ENCODE results near the gene SHISA6.

SHISA6 gene

DNA sequence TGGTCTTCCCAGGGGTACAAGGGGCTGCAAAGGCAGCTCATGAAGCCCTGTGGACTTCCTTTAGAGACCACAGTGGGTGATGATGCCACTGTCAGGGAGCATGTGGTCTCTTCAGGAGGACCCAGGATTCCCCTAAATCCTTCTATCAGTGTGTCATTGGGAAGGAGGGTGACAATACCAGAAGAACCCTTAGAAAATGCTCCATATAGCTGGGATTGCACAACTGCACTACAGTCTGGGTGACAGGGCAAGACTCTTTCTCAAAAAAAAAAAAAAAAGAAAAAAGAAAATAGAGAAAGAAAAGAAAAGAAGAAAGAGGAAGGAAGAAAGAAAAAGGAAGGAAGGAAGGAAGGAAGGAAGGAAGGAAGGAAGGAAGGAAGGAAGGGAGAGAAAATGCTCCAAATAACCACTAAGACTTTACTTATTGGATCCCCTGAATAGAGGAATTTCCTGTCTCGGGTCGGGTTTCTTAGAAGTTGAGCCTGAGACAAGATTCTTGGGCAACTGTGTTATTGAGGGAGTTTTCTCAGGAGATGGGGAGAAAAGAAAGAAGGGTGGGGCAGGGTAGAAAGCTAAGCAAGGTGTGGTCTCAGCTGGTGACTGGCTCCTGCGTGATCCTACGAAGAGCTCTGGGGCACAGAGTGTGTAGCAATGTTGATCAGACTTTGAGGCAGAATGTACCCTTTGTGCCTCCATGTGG is 274.1 kb downstream of the SHISA6 start:
- Histone ChIP-seq H3K36me3 (no peaks in the 10 kb centered on the region), H3K27me3 (no peaks in the 10 kb centered on the region), H3K27ac (no peak overlapping the region), H3K4me1 (no peaks in the 10 kb centered on the region), H3K4me3 (no peak overlapping the region), H3K9me3 (no peaks in the 10 kb centered on the region)
- intact Hi-C loops (cut with DNase I; ENCODE audit: low total_unique reads) = no loop called here
- no peak for DNase-seq
- TF ChIP-seq, protein P1, sequence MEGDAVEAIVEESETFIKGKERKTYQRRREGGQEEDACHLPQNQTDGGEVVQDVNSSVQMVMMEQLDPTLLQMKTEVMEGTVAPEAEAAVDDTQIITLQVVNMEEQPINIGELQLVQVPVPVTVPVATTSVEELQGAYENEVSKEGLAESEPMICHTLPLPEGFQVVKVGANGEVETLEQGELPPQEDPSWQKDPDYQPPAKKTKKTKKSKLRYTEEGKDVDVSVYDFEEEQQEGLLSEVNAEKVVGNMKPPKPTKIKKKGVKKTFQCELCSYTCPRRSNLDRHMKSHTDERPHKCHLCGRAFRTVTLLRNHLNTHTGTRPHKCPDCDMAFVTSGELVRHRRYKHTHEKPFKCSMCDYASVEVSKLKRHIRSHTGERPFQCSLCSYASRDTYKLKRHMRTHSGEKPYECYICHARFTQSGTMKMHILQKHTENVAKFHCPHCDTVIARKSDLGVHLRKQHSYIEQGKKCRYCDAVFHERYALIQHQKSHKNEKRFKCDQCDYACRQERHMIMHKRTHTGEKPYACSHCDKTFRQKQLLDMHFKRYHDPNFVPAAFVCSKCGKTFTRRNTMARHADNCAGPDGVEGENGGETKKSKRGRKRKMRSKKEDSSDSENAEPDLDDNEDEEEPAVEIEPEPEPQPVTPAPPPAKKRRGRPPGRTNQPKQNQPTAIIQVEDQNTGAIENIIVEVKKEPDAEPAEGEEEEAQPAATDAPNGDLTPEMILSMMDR (IDR thresholded peaks at IDR 0.05) = no peak

DNA sequence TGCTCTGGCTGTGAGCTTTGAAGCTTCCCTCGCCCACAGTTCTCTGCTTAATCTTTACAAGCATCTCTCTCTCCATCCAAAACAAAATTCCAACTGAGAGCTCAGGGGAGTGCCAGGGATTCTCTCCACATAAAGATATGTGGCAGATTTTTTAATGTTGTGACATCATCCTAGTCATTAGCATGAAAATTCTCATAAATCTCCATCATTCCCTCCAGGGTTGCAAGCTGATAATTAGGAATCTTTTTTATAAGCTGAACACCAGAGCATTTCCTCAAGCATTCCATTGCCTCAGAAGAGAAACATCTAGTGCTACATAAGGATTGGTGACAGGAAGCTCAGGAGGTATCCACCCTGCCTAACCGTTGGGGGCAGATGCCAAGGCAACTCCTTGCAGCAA is 274.9 kb downstream of the SHISA6 start:
- Histone ChIP-seq H3K4me1 (no peaks in the 10 kb centered on the region), H3K36me3 (no peaks in the 10 kb centered on the region), H3K9me3 (no peaks in the 10 kb centered on the region), H3K27me3 (no peaks in the 10 kb centered on the region), H3K4me3 (no peak overlapping the region), H3K27ac (no peak overlapping the region)
- TF ChIP-seq, protein P1 (IDR thresholded peaks at IDR 0.05) = no peak
- no peak for DNase-seq
- intact Hi-C loops (cut with DNase I; ENCODE audit: low total_unique reads) = no loop called here

DNA sequence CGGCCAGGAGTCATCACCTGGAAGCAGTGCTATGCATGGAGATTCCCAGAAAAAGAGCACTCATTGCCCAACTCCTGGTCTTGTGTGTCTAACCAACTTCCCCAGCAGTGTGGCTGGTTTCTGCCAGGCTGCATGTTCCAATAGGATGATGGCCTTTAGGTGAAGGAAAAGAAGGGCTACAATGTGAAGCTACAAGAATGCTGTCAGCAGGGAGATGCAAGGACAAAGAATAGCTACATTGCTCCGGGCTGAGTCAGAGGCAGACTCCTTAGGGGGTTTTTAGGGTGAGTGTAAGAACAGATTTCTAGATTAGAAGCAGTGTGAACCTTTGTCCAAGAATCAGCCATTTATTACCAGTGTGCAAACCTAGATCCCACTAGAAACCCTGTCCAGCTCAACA is 294.2 kb downstream of the SHISA6 start:
- intact Hi-C loops (cut with DNase I; ENCODE audit: low total_unique reads) = no loop called here
- peaks cover 0 to 2% (median 0%) of the 10 kb centered on the region in 3 donors for H3K9me3 ChIP-seq
- H3K4me1 ChIP-seq = no peaks in the 10 kb centered on the region
- H3K27ac ChIP-seq = no peak overlapping the region
- no peak for DNase-seq
- H3K36me3 ChIP-seq = no peaks in the 10 kb centered on the region
- TF ChIP-seq, protein P1 (IDR thresholded peaks at IDR 0.05) = no peak
- no peaks in the 10 kb centered on the region for H3K27me3 ChIP-seq
- no peak overlapping the region for H3K4me3 ChIP-seq

DNA sequence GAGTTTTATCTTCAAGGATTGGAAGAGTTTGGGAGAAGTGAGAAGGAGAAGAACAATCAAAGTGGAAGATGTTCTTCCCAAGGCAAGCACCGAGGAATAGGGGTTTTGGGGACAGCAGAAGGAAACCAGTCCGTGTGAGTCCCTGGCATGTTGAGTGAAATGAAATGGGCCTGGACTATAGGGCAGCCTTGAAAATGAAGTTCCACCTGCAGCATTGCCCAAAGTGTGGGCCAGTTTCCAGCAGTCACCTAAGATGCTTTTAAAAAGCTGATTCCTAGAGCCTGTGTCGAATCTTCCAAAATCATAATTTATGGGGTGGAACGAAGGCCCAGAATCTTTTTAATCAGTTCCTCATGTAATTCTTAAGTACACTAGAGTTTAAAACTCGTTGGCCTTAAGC is 297.4 kb downstream of the SHISA6 start:
- Histone ChIP-seq H3K9me3 (peaks cover 0 to 11% (median 10%) of the 10 kb centered on the region in 3 donors), H3K36me3 (no peaks in the 10 kb centered on the region), H3K4me1 (no peaks in the 10 kb centered on the region), H3K27ac (no peak overlapping the region), H3K4me3 (no peak overlapping the region), H3K27me3 (no peaks in the 10 kb centered on the region)
- intact Hi-C loops (cut with DNase I; ENCODE audit: low total_unique reads) = no loop called here
- TF ChIP-seq, protein P1 (IDR thresholded peaks at IDR 0.05) = no peak
- DNase-seq = no peak

DNA sequence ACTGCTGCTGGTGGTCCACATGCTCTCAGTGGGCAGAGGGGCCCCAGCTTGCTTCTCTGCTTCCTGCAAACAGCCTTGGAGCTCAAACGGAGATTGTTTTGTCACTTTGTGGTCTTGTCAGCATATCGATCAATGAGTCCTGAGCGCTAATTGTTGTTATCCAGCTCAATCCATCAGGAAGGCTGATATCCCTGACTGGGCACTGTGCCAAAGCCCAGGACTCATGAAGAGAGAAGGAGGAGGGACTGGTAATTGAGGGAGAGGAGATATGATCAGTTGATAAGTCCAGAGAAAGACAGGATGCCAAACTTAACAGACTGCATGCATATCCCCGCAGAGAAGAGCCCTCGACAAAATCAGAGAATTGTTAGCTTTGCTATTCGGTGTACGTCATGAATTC is 298.6 kb downstream of the SHISA6 start:
- TF ChIP-seq, protein P1 (IDR thresholded peaks at IDR 0.05) = no peak
- no peaks in the 10 kb centered on the region for H3K27me3 ChIP-seq
- H3K36me3 ChIP-seq = no peaks in the 10 kb centered on the region
- H3K27ac ChIP-seq = no peak overlapping the region
- no peak for DNase-seq
- H3K4me3 ChIP-seq = no peak overlapping the region
- H3K9me3 ChIP-seq = peaks cover 0 to 11% (median 10%) of the 10 kb centered on the region in 3 donors
- H3K4me1 ChIP-seq = no peaks in the 10 kb centered on the region
- intact Hi-C loops (cut with DNase I; ENCODE audit: low total_unique reads) = no loop called here
